K562 (cell line): ENCODE data around the gene TTC23L. TPM values are rescaled to one million over a fixed set of nuclear protein-coding genes. Genes with fewer than 3 reads are reported as not detected.

ENCODE experiments used
- DACH1 ChIP-seq: fragments of 450-650 bp; IDR thresholded peaks from 2 replicates; pipeline ENCODE4 v1.6.1; 2018; ENCODE audit not compliant: partially characterized antibody
- GABPA ChIP-seq: fragments of 200-800 bp; sonication (Bioruptor generic); conservative IDR thresholded peaks from 2 replicates; pipeline ENCODE4 v1.6.1; 2016; ENCODE audit warnings: low read depth, missing genetic modification characterization, missing compliant biosample characterization
- HDAC6 ChIP-seq: IDR thresholded peaks from 2 replicates; pipeline ENCODE4 v1.6.1; 2012; ENCODE audit warnings: low read depth, mild to moderate bottlenecking, control low read depth, inconsistent platforms, low read length, moderate library complexity
- KDM4B ChIP-seq, 2 experiments: fragments of 450-650 bp in 1 of 2; sonication (generic) in 1 of 2; IDR thresholded peaks; 2 replicates each; pipeline ENCODE4 v1.6.1; 2016 to 2017; ENCODE audit warnings: borderline replicate concordance in 2 of 2, antibody characterized with exemption in 1 of 2, low read depth in 1 of 2, mild to moderate bottlenecking in 1 of 2
- ZFX ChIP-seq: sonication (generic); formaldehyde crosslinking; IDR thresholded peaks from 2 replicates; pipeline ENCODE4 v1.8.0; 2022; ENCODE audit warnings: mild to moderate bottlenecking, missing genetic modification reagents, moderate library complexity
- ZNF121 ChIP-seq: sonication (generic); formaldehyde crosslinking; conservative IDR thresholded peaks from 2 replicates; pipeline ENCODE4 v1.8.0; 2022; ENCODE audit warnings: missing genetic modification reagents
- ZNF551 ChIP-seq: fragments of 250-450 bp; sonication (Bioruptor Pico); IDR thresholded peaks from 2 replicates; pipeline ENCODE4 v1.5.0; 2021; ENCODE audit warnings: mild to moderate bottlenecking, moderate library complexity
- ZNF668 ChIP-seq: fragments of 250-450 bp; sonication (Bioruptor Pico); IDR thresholded peaks from 2 replicates; pipeline ENCODE4 v1.8.0; 2022; ENCODE audit warnings: mild to moderate bottlenecking, inconsistent platforms
- polyA plus RNA-seq, 8 experiments: library from polyadenylated mRNA; depleted of rRNA in 4 of 8; stranded (reverse) in 5 of 8; unstranded in 3 of 8; fragments of >200 nt; fragmentation: Nextera tagmentation in 2 of 8; fragmentation: Illumina TruSeq in 1 of 8; extraction: Ambion mirVana in 2 of 8; extraction: Trizol in 1 of 8; gene quantifications; 2 replicates each; pipeline versions ENCODE4 v1.2.1 to v1.2.3, GENCODE V29; 2011 to 2014; ENCODE audit warnings: inconsistent platforms in 1 of 8, missing spikeins in 1 of 8
- total RNA-seq, 7 experiments: library from RNA; depleted of rRNA in 6 of 7; stranded (reverse); fragments of >200 nt in 6 of 7; fragmentation: Illumina TruSeq in 2 of 7; extraction: Trizol in 2 of 7; gene quantifications; 2 replicates each; pipeline versions ENCODE4 v1.2.1 to v1.2.3, GENCODE V29; 2011 to 2021; ENCODE audit warnings: low replicate concordance in 1 of 7
- TF ChIP-seq, protein P1 (sequence below), 3 experiments: fragments of 200-800 bp in 1 of 3; fragments of 250-450 bp in 1 of 3; fragments of 450-650 bp in 1 of 3; sonication (Bioruptor Pico) in 1 of 3; sonication (Bioruptor generic) in 1 of 3; formaldehyde crosslinking in 1 of 3; IDR thresholded peaks; 2 replicates each; pipeline versions ENCODE4 v1.6.1 to v1.8.0; 2016 to 2022; ENCODE audit warnings: mild to moderate bottlenecking in 2 of 3, missing genetic modification characterization in 2 of 3, missing compliant biosample characterization in 1 of 3, moderate library complexity in 1 of 3
- TF ChIP-seq, protein P2 (sequence below): fragments of 250-450 bp; sonication (Bioruptor Pico); IDR thresholded peaks from 2 replicates; pipeline ENCODE4 v1.8.0; 2022; ENCODE audit warnings: inconsistent platforms
- TF ChIP-seq, protein P3 (sequence below): sonication (generic); formaldehyde crosslinking; IDR thresholded peaks from 2 replicates; pipeline ENCODE4 v1.8.1; 2023; ENCODE audit warnings: mild to moderate bottlenecking, missing genetic modification reagents
- TF ChIP-seq, protein P4 (sequence below): sonication (generic); formaldehyde crosslinking; IDR thresholded peaks from 2 replicates; pipeline ENCODE4 v1.9.0; 2022; ENCODE audit warnings: mild to moderate bottlenecking, missing genetic modification reagents

TTC23L gene
- total and polyA plus RNA-seq, 9 of the 15 experiments (the other 6 are each of a cell fraction or from before 2014, with no cell fraction given) = 0.03 to 0.32 (median 0.14) TPM; not detected in 2

- TF ChIP-seq, protein P1, sequence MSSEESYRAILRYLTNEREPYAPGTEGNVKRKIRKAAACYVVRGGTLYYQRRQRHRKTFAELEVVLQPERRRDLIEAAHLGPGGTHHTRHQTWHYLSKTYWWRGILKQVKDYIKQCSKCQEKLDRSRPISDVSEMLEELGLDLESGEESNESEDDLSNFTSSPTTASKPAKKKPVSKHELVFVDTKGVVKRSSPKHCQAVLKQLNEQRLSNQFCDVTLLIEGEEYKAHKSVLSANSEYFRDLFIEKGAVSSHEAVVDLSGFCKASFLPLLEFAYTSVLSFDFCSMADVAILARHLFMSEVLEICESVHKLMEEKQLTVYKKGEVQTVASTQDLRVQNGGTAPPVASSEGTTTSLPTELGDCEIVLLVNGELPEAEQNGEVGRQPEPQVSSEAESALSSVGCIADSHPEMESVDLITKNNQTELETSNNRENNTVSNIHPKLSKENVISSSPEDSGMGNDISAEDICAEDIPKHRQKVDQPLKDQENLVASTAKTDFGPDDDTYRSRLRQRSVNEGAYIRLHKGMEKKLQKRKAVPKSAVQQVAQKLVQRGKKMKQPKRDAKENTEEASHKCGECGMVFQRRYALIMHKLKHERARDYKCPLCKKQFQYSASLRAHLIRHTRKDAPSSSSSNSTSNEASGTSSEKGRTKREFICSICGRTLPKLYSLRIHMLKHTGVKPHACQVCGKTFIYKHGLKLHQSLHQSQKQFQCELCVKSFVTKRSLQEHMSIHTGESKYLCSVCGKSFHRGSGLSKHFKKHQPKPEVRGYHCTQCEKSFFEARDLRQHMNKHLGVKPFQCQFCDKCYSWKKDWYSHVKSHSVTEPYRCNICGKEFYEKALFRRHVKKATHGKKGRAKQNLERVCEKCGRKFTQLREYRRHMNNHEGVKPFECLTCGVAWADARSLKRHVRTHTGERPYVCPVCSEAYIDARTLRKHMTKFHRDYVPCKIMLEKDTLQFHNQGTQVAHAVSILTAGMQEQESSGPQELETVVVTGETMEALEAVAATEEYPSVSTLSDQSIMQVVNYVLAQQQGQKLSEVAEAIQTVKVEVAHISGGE (CRISPR knock-in tag; IDR thresholded peaks at IDR 0.05) = peak in 1 of 3 experiments; percentile 63; a peak in 2 of 6 replicates
- no peak for TF ChIP-seq KDM4B (IDR thresholded peaks at IDR 0.05; ENCODE audit: borderline replicate concordance in 2 of 2, low read depth in 1 of 2)
- TF ChIP-seq ZNF668 (CRISPR knock-in tag) = no peak
- TF ChIP-seq ZNF121 (CRISPR knock-in tag) = no peak
- TF ChIP-seq, protein P2, sequence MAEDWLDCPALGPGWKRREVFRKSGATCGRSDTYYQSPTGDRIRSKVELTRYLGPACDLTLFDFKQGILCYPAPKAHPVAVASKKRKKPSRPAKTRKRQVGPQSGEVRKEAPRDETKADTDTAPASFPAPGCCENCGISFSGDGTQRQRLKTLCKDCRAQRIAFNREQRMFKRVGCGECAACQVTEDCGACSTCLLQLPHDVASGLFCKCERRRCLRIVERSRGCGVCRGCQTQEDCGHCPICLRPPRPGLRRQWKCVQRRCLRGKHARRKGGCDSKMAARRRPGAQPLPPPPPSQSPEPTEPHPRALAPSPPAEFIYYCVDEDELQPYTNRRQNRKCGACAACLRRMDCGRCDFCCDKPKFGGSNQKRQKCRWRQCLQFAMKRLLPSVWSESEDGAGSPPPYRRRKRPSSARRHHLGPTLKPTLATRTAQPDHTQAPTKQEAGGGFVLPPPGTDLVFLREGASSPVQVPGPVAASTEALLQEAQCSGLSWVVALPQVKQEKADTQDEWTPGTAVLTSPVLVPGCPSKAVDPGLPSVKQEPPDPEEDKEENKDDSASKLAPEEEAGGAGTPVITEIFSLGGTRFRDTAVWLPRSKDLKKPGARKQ (CRISPR knock-in tag) = no peak
- peak; percentile 90 for TF ChIP-seq ZFX (CRISPR knock-in tag)
- TF ChIP-seq, protein P3, sequence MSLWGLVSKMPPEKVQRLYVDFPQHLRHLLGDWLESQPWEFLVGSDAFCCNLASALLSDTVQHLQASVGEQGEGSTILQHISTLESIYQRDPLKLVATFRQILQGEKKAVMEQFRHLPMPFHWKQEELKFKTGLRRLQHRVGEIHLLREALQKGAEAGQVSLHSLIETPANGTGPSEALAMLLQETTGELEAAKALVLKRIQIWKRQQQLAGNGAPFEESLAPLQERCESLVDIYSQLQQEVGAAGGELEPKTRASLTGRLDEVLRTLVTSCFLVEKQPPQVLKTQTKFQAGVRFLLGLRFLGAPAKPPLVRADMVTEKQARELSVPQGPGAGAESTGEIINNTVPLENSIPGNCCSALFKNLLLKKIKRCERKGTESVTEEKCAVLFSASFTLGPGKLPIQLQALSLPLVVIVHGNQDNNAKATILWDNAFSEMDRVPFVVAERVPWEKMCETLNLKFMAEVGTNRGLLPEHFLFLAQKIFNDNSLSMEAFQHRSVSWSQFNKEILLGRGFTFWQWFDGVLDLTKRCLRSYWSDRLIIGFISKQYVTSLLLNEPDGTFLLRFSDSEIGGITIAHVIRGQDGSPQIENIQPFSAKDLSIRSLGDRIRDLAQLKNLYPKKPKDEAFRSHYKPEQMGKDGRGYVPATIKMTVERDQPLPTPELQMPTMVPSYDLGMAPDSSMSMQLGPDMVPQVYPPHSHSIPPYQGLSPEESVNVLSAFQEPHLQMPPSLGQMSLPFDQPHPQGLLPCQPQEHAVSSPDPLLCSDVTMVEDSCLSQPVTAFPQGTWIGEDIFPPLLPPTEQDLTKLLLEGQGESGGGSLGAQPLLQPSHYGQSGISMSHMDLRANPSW (CRISPR knock-in tag) = no peak
- no peak for TF ChIP-seq HDAC6
- no peak for TF ChIP-seq ZNF551 (CRISPR knock-in tag)
- no peak for TF ChIP-seq DACH1
- TF ChIP-seq GABPA (tag) = peak; percentile 71
- TF ChIP-seq, protein P4, sequence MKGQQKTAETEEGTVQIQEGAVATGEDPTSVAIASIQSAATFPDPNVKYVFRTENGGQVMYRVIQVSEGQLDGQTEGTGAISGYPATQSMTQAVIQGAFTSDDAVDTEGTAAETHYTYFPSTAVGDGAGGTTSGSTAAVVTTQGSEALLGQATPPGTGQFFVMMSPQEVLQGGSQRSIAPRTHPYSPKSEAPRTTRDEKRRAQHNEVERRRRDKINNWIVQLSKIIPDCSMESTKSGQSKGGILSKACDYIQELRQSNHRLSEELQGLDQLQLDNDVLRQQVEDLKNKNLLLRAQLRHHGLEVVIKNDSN (CRISPR knock-in tag) = no peak
Observed at GRCh38 chr5:34929720-34930461, 90.9 kb downstream of the TTC23L start (continued).
